GM19452 (cell line): ENCODE data around the gene SMIM7.
"Not testable (repeated sequence)": the region's sequence is repeated elsewhere in the genome, so short reads cannot be mapped to it uniquely, and the experiment has no call there.

Experiments
- ATAC-seq: cut with Tn5 transposase; IDR thresholded peaks from one replicate; pipeline ENCODE4 v1.9.1; 2021; ENCODE audit not compliant: unreplicated experiment

Gene SMIM7

GRCh38 chr19:16659832-16660708, at the start of gene SMIM7:
TSS of gene SMIM7 (minus strand) at chr19:16660144. CDS start at chr19:16660110, 34 bp downstream.
- ATAC-seq = peak; percentile 90

DNA sequence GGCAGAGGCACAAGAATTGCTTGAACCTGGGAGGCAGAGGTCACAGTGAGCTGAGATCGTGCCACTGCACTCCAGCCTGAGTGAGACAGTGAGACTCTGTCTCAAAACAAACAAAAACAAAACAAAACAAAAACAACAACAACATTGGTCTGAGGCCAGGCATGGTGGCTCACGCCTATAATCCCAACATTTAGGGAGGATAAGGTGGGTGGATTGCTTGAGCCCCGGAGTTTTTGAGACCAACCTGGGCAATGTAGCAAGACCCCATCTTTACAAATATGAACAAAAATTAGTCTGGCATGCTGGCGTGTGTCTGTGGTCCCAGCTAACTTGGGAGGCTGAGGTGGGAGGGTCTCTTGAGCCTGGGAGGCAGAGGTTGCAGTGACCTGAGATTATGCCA, 43.7 kb upstream of the SMIM7 start:
- no peak for ATAC-seq

GRCh38 chr19:16702123-16702522, 42.2 kb upstream of the SMIM7 start:
- ATAC-seq = no peak

GRCh38 chr19:16698914-16699313, 39.0 kb upstream of the SMIM7 start:
- ATAC-seq = no peak

DNA sequence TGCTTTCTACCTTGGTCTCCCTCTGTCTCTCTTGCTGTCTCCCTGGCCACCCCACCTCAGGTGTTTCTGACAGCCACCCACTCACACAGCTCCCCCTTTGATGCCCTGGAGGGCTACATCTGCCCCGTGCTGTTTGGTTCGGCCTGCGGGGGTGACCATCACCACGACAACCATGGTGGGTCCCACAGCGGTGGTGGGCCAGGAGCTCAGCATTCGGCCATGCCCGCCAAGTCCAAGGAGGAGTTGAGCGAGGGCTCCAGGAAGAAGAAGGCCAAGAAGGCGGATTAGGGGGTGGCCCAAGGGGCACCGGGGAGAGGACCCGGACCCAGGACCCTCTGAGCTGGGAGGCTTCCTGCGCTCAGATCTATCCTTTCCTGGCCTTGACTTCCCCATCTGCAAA, 28.1 kb upstream of the SMIM7 start:
- ATAC-seq = no peak

- ATAC-seq = no peak
Measured at GRCh38 chr19:16684216-16684615, 24.3 kb upstream of the SMIM7 start.

GRCh38 chr19:16682539-16682938, 22.6 kb upstream of the SMIM7 start:
- ATAC-seq = no peak

GRCh38 chr19:16679811-16680210, 19.9 kb upstream of the SMIM7 start:
- ATAC-seq = no peak

DNA sequence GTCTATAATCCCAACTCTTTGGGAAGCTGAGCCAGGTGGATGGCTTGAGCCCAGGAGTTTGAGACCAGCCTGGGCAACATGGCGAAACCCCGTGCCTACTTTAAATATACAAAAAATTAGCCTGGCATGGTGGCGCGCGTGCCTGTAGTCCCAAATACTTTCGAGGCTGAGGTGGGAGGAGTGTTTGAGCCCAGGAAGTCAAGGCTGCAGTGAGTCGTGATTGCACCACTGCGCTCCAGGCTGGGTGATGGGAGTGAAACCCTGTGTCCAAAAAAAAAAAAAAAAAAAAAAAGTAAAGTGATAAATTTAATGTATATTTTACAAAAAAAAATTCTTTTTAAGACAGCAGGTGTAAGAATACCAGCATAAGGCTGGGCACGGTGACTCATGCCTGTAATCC, 18.6 kb upstream of the SMIM7 start:
- no peak for ATAC-seq

DNA sequence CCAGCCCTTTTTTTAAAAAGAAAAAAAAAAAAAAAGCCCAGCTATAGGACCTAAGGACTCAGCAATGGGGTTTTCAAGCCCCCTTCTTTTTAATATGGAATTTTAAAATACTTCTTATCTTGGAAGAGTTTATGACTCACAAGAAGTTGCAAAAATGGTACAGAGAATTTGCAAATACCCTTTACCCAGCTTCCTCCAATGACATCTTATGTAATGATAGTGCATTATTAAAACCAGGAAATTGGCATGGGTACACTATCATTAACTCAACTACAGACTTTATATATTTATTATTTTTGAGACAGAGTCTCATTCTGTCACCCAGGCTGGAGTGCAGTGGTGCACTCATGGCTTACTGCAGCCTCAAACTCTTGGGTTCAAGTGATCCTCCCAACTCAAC, 17.1 kb upstream of the SMIM7 start:
- no peak for ATAC-seq

DNA sequence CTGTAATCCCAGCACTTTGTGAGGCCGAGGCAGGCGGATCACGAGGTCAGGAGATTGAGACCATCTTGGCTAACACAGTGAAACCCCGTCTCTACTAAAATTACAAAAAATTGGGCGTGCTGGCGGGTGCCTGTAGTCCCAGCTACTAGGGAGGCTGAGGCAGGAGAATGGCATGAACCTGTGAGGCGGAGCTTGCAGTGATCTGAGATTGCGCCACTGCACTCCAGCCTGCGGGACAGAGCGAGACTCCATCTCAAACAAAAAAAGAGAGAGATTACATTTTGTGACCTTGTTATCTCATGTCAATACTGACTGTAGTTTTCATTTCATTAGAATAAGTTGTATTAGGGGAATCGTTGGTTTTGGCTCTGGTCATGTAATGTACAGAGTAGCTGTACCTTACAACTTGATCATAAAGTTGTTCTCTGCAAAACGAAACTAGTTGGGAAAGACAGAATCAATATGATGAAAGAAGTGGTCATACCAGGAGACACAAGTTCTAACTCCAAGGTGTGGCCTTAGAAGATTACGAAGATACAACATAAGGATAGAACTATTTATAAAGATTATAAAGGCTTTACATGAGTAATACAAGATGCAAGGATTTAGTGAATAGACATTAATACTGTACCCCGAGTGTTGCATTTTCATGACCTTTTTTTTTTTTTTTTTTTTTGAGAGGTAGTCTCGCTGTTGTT, 16.3 kb upstream of the SMIM7 start:
- ATAC-seq = no peak

DNA sequence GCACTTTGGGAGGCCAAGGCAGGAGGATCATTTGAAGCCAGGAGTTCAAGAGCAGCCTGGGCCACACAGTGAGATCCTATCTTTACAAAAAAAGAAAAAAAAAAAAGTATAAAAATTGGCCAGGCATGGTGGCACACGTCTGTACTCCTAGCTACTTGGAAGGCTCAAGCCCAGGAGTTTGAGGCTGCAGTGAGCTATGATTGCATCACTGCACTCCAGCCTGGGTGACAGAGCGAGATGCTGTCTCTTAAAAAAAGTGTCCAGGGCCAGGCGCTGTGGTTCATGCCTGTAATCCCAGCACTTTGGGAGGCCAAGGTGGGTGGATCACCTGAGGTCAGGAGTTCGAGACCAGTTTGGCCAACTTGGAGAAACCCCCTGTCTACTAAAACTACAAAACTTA, 13.9 kb upstream of the SMIM7 start:
- not testable (repeated sequence) for ATAC-seq

DNA sequence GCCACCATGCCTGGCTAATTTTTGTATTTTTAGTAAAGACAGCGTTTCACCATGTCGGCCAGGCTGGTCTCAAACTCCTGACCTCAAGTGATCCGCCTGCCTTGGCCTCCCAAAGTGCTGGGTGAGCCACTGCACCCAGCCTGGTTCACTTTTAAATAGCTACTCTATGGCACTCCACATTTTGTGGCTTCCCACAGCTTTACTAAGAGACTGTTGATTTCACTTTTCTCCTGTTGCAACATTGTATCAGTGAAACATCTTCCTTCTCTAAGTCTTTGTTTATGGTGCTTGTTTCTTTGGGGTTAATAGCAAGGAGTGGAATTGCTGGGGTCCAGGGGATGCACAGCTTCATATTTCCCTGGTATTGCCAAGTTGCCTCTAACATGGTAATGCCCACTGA, 13.3 kb upstream of the SMIM7 start:
- ATAC-seq = no peak

GRCh38 chr19:16671652-16672274, 11.8 kb upstream of the SMIM7 start:
- ATAC-seq = no peak

GRCh38 chr19:16670291-16670690, 10.3 kb upstream of the SMIM7 start:
- ATAC-seq = no peak

DNA sequence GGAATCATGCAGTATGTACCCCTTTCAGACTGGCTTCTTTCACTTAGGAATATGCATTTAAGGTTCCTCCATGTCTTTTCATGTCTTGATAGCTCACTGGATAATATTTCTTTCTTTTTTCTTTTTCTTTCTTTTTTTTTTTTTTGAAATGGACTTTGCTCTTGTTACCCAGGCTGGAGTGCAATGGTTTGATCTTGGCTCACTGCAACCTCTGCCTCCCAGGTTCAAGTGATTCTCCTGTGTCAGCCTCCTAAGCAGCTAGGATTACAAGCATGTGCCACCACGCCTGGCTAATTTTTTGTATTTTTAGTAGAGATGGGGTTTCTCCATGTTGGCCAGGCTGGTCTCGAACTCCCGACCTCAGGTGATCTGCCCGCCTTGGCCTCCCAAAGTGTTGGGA, 8.8 kb upstream of the SMIM7 start:
- not testable (repeated sequence) for ATAC-seq

- no peak for ATAC-seq
Measured at GRCh38 chr19:16668176-16668575, 8.2 kb upstream of the SMIM7 start.

GRCh38 chr19:16661480-16662034, 1.6 kb upstream of the SMIM7 start:
- ATAC-seq = no peak

DNA sequence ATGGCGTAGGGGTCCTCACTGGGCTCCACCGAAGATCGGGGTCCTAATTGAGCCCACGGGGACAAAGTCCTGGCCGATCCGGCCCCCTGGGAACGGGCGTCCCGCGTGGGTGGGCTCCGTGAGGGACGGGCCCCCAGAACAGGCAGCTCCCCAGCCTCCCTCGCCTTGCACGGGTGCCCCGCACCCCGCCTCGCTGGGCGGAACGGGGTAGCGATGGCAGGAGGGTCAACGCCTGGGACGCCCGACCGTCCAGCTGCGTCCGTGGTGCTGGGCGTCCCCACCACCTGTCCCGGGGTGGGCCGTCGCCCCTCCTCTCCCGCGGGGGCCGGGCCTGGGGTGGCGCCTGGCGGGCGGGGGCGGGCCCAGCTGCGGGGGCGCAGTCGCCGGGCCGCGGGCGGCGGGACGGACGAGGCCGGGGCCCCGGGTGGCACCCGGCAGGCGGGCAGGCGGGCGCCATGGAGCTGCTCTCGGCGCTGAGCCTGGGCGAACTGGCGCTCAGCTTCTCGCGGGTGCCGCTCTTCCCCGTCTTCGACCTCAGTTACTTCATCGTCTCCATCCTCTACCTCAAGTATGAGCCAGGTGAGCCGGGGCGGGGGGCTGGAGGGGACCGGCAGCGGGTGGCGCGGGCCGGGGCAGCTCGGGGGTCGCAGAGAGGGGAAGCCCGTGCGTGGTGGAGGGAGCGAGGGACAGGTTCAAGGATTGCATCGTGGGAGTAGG, 977 bp upstream of the SMIM7 start, which contains the start of gene TMEM38A:
Gene TMEM38A, plus strand, starts transcription at position 377 of the 717 bp plus-strand sequence. Its CDS starts 79 bp downstream, at position 456.
- no peak for ATAC-seq

DNA sequence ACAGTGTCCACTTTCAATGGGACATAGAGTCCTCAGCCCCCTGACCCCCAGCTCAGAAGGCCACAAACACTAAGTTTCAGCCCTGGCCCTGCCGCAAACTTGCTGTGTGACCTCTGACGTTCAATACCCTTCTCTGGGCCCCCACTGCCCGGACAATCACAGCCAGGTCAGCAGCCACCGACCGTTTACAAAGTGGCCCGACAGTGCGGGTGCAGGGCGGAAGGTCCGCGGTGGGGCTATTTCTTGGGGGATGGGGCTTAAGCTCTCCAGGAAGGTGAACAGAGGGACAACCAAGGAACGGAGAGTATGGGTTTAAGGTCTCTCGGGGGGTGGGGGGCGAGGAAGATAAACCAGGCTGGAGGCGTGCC, 496 bp downstream of the SMIM7 start:
- no peak for ATAC-seq

GRCh38 chr19:16657384-16657783, 2.6 kb downstream of the SMIM7 start:
- no peak for ATAC-seq
